Erythroblast (primary cell): Measurements from ENCODE around the gene UBXN1.
"Not testable (repeated sequence)": the region's sequence is repeated elsewhere in the genome, so short reads cannot be mapped to it uniquely, and the experiment has no call there.

Source experiments
- DNase-seq, 2 experiments: peaks; one replicate each; lab custom pipeline; 2025; lab: John Stamatoyannopoulos, UW
- GATA1 ChIP-seq: IDR thresholded peaks from 2 replicates; pipeline ENCODE4 v1.6.1; 2011; ENCODE audit warnings: low read depth, mild to moderate bottlenecking, control low read depth, low read length, moderate library complexity
- POLR2A ChIP-seq: IDR thresholded peaks from 2 replicates; pipeline ENCODE4 v1.6.1; 2011; ENCODE audit warnings: mild to moderate bottlenecking, low read length

The UBXN1 gene

GRCh38 chr11:62671608-62672389 is 7.1 kb downstream of the UBXN1 start, which contains the start of the genes LBHD1 and UQCC3:
LBHD1 (minus strand) TSS chr11:62672267; CDS start chr11:62670031, 2,236 bp downstream.
UQCC3 (plus strand) TSS chr11:62671673; CDS start chr11:62671746, 73 bp downstream.
- DNase-seq = peak; percentile 89 to 91
- TF ChIP-seq POLR2A (peak; percentile 90), GATA1 (no peak)

- TF ChIP-seq GATA1 (no peak), POLR2A (no peak)
- DNase-seq = no peak
These were observed 7.7 kb downstream of the UBXN1 start for GRCh38 chr11:62671236-62671607.

GRCh38 chr11:62669420-62670161 is 9.3 kb downstream of the UBXN1 start:
- peak in 1 of 2 experiments; percentile 45 for DNase-seq
- TF ChIP-seq POLR2A (no peak), GATA1 (no peak)

GRCh38 chr11:62667460-62667859 is 11.4 kb downstream of the UBXN1 start:
- no peak for DNase-seq
- TF ChIP-seq GATA1 = no peak
- TF ChIP-seq POLR2A = no peak

- DNase-seq = no peak
- TF ChIP-seq POLR2A (peak; percentile 13), GATA1 (no peak)
These were observed 12.5 kb downstream of the UBXN1 start for GRCh38 chr11:62666259-62666926.

- TF ChIP-seq GATA1 (no peak), POLR2A (no peak)
These were observed 13.1 kb downstream of the UBXN1 start for GRCh38 chr11:62665599-62666258.

GRCh38 chr11:62665075-62665598 is 13.7 kb downstream of the UBXN1 start, which contains the start of the genes C11orf98 and CSKMT:
C11orf98 (minus strand) TSS chr11:62665210; CDS start chr11:62665169, 41 bp downstream.
CSKMT (plus strand) TSS chr11:62665312; CDS start chr11:62665880, 568 bp downstream.
- DNase-seq = peak; percentile 94 to 96
- TF ChIP-seq POLR2A (peak; percentile 100), GATA1 (no peak)

More at GRCh38 chr11:62665599-62666258, 13.1 kb downstream of the UBXN1 start:
- DNase-seq = peak; percentile 71 to 78

- peak; percentile 80 to 85 for DNase-seq
- no peak for TF ChIP-seq GATA1
- no peak for TF ChIP-seq POLR2A
These were observed 14.3 kb downstream of the UBXN1 start for GRCh38 chr11:62664405-62665074.

GRCh38 chr11:62656796-62657429 is 22.0 kb downstream of the UBXN1 start:
- DNase-seq = no peak
- TF ChIP-seq GATA1 (no peak), POLR2A (no peak)

GRCh38 chr11:62654297-62654696 is 24.6 kb downstream of the UBXN1 start:
- DNase-seq = no peak

GRCh38 chr11:62652161-62653006 is 26.5 kb downstream of the UBXN1 start:
- TF ChIP-seq POLR2A = no peak
- TF ChIP-seq GATA1 = no peak
- peak; percentile 66 to 72 for DNase-seq

More at GRCh38 chr11:62654297-62654696, 24.6 kb downstream of the UBXN1 start:
- TF ChIP-seq GATA1 (no peak), POLR2A (no peak)

GRCh38 chr11:62650283-62650682 is 28.6 kb downstream of the UBXN1 start:
- DNase-seq = not testable (repeated sequence)
